B cell (primary cell): ENCODE measurements around the gene ING4. TPM values are rescaled to one million over a fixed set of nuclear protein-coding genes. Genes with fewer than 3 reads are reported as not detected.

Experiments used
- ATAC-seq: fragments of 200-7000 bp; cut with Tn5 transposase; one replicate; pipeline ENCODE4 v1.10.0; 2021; ENCODE audit warnings: low read depth, mild to moderate bottlenecking, moderate number of reproducible peaks, moderate library complexity
- CTCF ChIA-PET: fragments of 350-600 bp; sonication (Branson Sonifier 250); formaldehyde crosslinking; loops from one replicate; lab custom pipeline; 2021; ENCODE audit warnings: antibody characterized with exemption, inconsistent platforms; lab: Charles Lee
- POLR2A ChIA-PET: fragments of 350-600 bp; sonication (Branson Sonifier 250); formaldehyde crosslinking; loops from one replicate; lab custom pipeline; 2021; ENCODE audit warnings: antibody characterized with exemption; lab: Charles Lee
- DNase-seq: peaks from one replicate; pipeline ENCODE4 v3.0.0; 2013
- H2AFZ ChIP-seq: 2 replicates; pipeline ENCODE4 v1.6.1; 2012; ENCODE audit warnings: mild to moderate bottlenecking, low read depth, low read length; ENCODE audit not compliant: insufficient read depth, poor library complexity, severe bottlenecking
- H3K27ac ChIP-seq, 2 donors: 1 replicate in 1 of 2; 2 replicates in 1 of 2; pipeline ENCODE4 v1.5.1; 2012 to 2013; ENCODE audit warnings: low read length in 2 of 2, mild to moderate bottlenecking in 2 of 2, moderate library complexity in 1 of 2
- H3K27me3 ChIP-seq, 4 experiments: fragments of 200-600 bp in 1 of 4; sonication (generic) in 1 of 4; replicated peaks in 1 of 4; 1 replicate in 2 of 4; 2 replicates in 2 of 4; pipeline versions ENCODE4 v1.6.1 to v1.7.0; 2013 to 2016; ENCODE audit warnings: low read length in 3 of 4, mild to moderate bottlenecking in 2 of 4, mixed read lengths in 1 of 4, moderate library complexity in 1 of 4; ENCODE audit not compliant: insufficient read depth in 4 of 4, control insufficient read depth in 3 of 4; ENCODE audit errors: control extremely low read depth in 1 of 4
- H3K36me3 ChIP-seq, 2 experiments: replicated peaks in 1 of 2; 1 replicate in 1 of 2; 2 replicates in 1 of 2; pipeline versions ENCODE4 v1.6.1 to v1.7.1; 2013; ENCODE audit warnings: low read length in 1 of 2; ENCODE audit not compliant: insufficient read depth in 2 of 2, control insufficient read depth in 1 of 2; ENCODE audit errors: control extremely low read depth in 1 of 2, extremely low read depth in 1 of 2
- H3K4me1 ChIP-seq, 2 donors: fragments of 200-600 bp in 1 of 2; sonication (generic) in 1 of 2; 1 replicate in 1 of 2; 2 replicates in 1 of 2; pipeline versions ENCODE4 v1.5.1 to v1.6.1; 2013 to 2017; ENCODE audit warnings: low read length in 2 of 2; ENCODE audit not compliant: control insufficient read depth in 2 of 2, insufficient read depth in 2 of 2
- H3K4me2 ChIP-seq: replicated peaks from 2 replicates; pipeline ENCODE3; 2012; ENCODE audit warnings: mild to moderate bottlenecking, low read depth, low read length; ENCODE audit not compliant: poor library complexity, severe bottlenecking
- H3K4me3 ChIP-seq, 5 experiments: fragments of 200-600 bp in 1 of 5; sonication (generic) in 1 of 5; 1 replicate in 3 of 5; 2 replicates in 2 of 5; pipeline versions ENCODE4 v1.5.1 to v1.7.0; 2011 to 2016; ENCODE audit warnings: low read length in 4 of 5, mild to moderate bottlenecking in 4 of 5, low read depth in 2 of 5, control low read depth in 1 of 5, moderate library complexity in 1 of 5; ENCODE audit not compliant: insufficient read depth in 1 of 5; ENCODE audit errors: control extremely low read depth in 1 of 5, extremely low read depth in 1 of 5
- H3K79me2 ChIP-seq: fragments of 200-600 bp; sonication (generic); one replicate; pipeline ENCODE4 v1.6.0; 2016; ENCODE audit warnings: low read length; ENCODE audit not compliant: control insufficient read depth, insufficient read depth
- H3K9ac ChIP-seq: fragments of 200-600 bp; sonication (generic); 2 replicates; pipeline ENCODE4 v1.6.1; 2017; ENCODE audit warnings: mild to moderate bottlenecking, low read length, moderate library complexity
- H3K9me3 ChIP-seq, 3 donors: one replicate each; pipeline versions ENCODE4 v1.6.1 to v1.7.1; 2013; ENCODE audit warnings: low read length in 2 of 3; ENCODE audit not compliant: control insufficient read depth in 2 of 3, insufficient read depth in 1 of 3; ENCODE audit errors: control extremely low read depth in 1 of 3
- H4K20me1 ChIP-seq: 2 replicates; pipeline ENCODE4 v1.6.0; 2012; ENCODE audit warnings: mild to moderate bottlenecking, low read length; ENCODE audit not compliant: insufficient read depth, control insufficient read depth, poor library complexity, severe bottlenecking
- H3K27ac Mint-ChIP-seq: one replicate; pipeline ENCODE4 v1.8.0; 2021; ENCODE audit warnings: mixed read lengths
- H3K27me3 Mint-ChIP-seq: one replicate; pipeline ENCODE4 v1.8.0; 2021; ENCODE audit warnings: mixed read lengths
- H3K4me1 Mint-ChIP-seq: one replicate; pipeline ENCODE4 v1.8.0; 2021; ENCODE audit warnings: mixed read lengths
- H3K4me3 Mint-ChIP-seq: one replicate; pipeline ENCODE4 v1.8.0; 2021; ENCODE audit warnings: mixed read lengths
- H3K9me3 Mint-ChIP-seq: one replicate; pipeline ENCODE4 v1.8.0; 2022; ENCODE audit warnings: mixed read lengths; ENCODE audit not compliant: insufficient read depth
- EZH2 ChIP-seq: IDR thresholded peaks from 2 replicates; pipeline ENCODE4 v1.6.1; 2012; ENCODE audit warnings: borderline replicate concordance, low read depth, mild to moderate bottlenecking, moderate library complexity, low read length; ENCODE audit not compliant: insufficient read depth, poor library complexity, severe bottlenecking
- WGBS: methylation state at CpG from one replicate; pipeline ENCODE4 v1.1.5; 2013; ENCODE audit warnings: missing lambda C conversion rate; ENCODE audit not compliant: insufficient coverage; 5-methylcytosine and 5-hydroxymethylcytosine counted together
- intact Hi-C: fragments of 100-400 bp; cut with micrococcal nuclease; formaldehyde crosslinking; loops from one replicate; pipeline ENCODE4 v1.10.0; 2022
- polyA plus RNA-seq: library from polyadenylated mRNA; depleted of rRNA; stranded (reverse); fragments of >200 nt; gene quantifications from 2 replicates; pipeline ENCODE4 v1.2.3, GENCODE V29; 2012
- total RNA-seq, 2 donors: library from RNA; stranded (reverse); fragments of 120-200 nt in 1 of 2; gene quantifications; 1 replicate in 1 of 2; 2 replicates in 1 of 2; pipeline versions ENCODE4 v1.2.3 to v1.2.4, GENCODE V29; 2013 to 2022
- TF ChIP-seq, protein P1 (sequence below): fragments of 200-600 bp; IDR thresholded peaks from one replicate; pipeline ENCODE4 v1.8.0; 2022; ENCODE audit warnings: antibody characterized with exemption, mild to moderate bottlenecking

ING4 gene
- total and polyA plus RNA-seq, 2 donors (not counting 1 experiment from before 2014, with no cell fraction given): 81.1 to 110 TPM

DNA sequence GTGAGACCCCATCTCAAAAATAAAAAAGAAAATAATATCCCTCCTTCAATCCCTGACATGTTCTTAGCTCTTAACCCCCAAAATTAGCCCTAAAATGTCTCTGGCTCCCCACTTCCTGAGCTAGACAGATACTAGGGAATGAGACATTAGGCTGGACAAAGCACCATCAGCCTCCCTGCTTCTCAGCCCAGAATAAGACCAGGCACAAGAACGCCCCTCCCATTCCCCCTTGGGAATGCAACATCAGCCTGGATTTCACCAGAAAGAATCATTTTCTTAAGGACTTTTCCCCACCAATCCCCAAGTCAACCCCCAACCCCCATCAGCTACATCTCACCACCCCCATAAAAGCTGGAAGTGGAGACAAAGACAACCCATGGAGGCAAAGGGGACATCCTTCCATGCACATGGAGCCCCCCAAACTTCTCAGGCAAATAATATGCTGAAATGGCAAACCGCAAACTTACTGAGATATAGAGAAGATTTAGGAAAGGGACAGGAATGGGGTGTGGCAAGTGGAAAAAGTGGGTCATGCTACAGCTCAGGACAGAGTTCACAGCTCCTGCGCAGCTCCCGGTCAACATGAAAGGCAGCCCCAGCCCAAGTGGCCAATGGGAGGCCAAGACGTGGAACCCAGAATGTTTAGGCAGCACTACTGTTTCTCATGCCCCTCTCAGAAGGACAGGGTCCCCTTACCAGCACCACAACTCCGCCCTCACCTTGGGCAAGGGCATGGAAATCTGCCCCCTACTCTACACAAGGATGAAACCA, 58.5 kb downstream of the ING4 start:
- H3K27me3 Mint-ChIP-seq: no peaks in the 10 kb centered on the region
- TF ChIP-seq, protein P1, sequence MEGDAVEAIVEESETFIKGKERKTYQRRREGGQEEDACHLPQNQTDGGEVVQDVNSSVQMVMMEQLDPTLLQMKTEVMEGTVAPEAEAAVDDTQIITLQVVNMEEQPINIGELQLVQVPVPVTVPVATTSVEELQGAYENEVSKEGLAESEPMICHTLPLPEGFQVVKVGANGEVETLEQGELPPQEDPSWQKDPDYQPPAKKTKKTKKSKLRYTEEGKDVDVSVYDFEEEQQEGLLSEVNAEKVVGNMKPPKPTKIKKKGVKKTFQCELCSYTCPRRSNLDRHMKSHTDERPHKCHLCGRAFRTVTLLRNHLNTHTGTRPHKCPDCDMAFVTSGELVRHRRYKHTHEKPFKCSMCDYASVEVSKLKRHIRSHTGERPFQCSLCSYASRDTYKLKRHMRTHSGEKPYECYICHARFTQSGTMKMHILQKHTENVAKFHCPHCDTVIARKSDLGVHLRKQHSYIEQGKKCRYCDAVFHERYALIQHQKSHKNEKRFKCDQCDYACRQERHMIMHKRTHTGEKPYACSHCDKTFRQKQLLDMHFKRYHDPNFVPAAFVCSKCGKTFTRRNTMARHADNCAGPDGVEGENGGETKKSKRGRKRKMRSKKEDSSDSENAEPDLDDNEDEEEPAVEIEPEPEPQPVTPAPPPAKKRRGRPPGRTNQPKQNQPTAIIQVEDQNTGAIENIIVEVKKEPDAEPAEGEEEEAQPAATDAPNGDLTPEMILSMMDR: no peak
- no peak for TF ChIP-seq EZH2
- Histone ChIP-seq H3K79me2 (peaks cover 75% of the 10 kb centered on the region), H3K4me2 (peak overlapping the region; percentile 98), H3K9me3 (no peaks in the 10 kb centered on the region), H3K4me1 (peaks cover 40 to 51% of the 10 kb centered on the region in 2 donors), H2AFZ (no peak overlapping the region), H3K4me3 (peak overlapping the region in 4 of 5 experiments; percentile 26 to 94 (median 86)), H3K36me3 (peaks cover 4 to 46% of the 10 kb centered on the region in 2 experiments), H3K9ac (peak overlapping the region; percentile 85), H3K27ac (peak overlapping the region in 1 of 2 donors; percentile 90), H3K27me3 (no peaks in the 10 kb centered on the region), H4K20me1 (peaks cover 73% of the 10 kb centered on the region)
- POLR2A ChIA-PET: interaction anchor here (1.6 to 1.8 kb wide), 2 partner anchors 8 to 31 kb away, joined by 5 to 6 read pairs; partner anchors contain the start of gene LPAR5
- DNase-seq: no peak
- no peaks in the 10 kb centered on the region for H3K9me3 Mint-ChIP-seq
- no peak overlapping the region for H3K4me3 Mint-ChIP-seq
- no peak for ATAC-seq
- intact Hi-C loops: no loop called here
- H3K4me1 Mint-ChIP-seq: peaks cover 37% of the 10 kb centered on the region
- CTCF ChIA-PET: interaction anchor here (1.0 to 2.5 kb wide), 5 partner anchors 10 to 80 kb away, joined by 3 to 11 read pairs (median 3); no protein-coding TSS in a partner anchor
- WGBS: 87% methylated on average over 5 of the region's 6 CpGs
- no peak overlapping the region for H3K27ac Mint-ChIP-seq

DNA sequence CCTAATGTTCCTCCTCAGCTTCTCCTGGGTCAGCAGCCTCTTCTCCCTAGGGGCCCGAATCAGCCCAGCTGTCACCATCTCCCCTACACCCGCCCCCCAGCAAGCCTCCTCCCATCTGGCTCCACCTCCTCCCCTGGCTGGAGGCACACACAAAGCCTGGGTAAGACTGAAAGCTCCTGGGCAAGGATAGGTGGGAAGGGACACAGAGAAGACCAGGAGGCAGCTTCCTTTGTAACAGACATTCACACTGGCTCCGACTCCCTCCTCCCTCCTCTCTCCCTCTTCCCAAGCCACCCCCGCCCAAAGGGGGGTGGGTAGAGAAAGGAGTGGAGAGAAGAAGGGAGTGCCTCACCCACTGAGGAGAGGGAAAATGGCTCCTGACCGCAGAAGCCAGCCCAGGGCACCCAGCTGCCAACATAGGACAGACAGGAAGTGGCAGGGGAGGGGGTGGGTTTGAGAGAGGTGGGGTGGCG, 59.8 kb downstream of the ING4 start:
- Histone ChIP-seq H3K4me1 (peaks cover 40 to 50% of the 10 kb centered on the region in 2 donors), H3K4me2 (peak overlapping the region; percentile 98), H3K36me3 (peaks cover 4 to 58% of the 10 kb centered on the region in 2 experiments), H3K27me3 (no peaks in the 10 kb centered on the region), H3K27ac (peak overlapping the region; percentile 30 to 62), H3K79me2 (peaks cover 82% of the 10 kb centered on the region), H3K9me3 (no peaks in the 10 kb centered on the region), H4K20me1 (peaks cover 75% of the 10 kb centered on the region), H3K4me3 (no peak overlapping the region), H3K9ac (peak overlapping the region; percentile 26), H2AFZ (no peak overlapping the region)
- DNase-seq: no peak
- peak overlapping the region; percentile 72 for H3K27ac Mint-ChIP-seq
- TF ChIP-seq EZH2: no peak
- TF ChIP-seq, protein P1: no peak
- CTCF ChIA-PET: interaction anchor here (0.5 to 1.5 kb wide), 8 partner anchors 10 to 81 kb away, joined by 3 to 5 read pairs (median 3); no protein-coding TSS in a partner anchor
- peaks cover 37% of the 10 kb centered on the region for H3K4me1 Mint-ChIP-seq
- WGBS: 4% methylated on average over 2 of the region's 6 CpGs
- H3K9me3 Mint-ChIP-seq: no peaks in the 10 kb centered on the region
- no peaks in the 10 kb centered on the region for H3K27me3 Mint-ChIP-seq
- peak overlapping the region; percentile 62 for H3K4me3 Mint-ChIP-seq
- ATAC-seq: no peak
- intact Hi-C loops: no loop called here
- POLR2A ChIA-PET: interaction anchor here (0.6 to 0.9 kb wide), 2 partner anchors 10 to 11 kb away, joined by 4 to 5 read pairs; no protein-coding TSS in a partner anchor
